ENCODE data around the gene BRSK2. TPM values are rescaled to one million over a fixed set of nuclear protein-coding genes. Genes with fewer than 3 reads are reported as not detected.
"Not testable (repeated sequence)": the region's sequence is repeated elsewhere in the genome, so short reads cannot be mapped to it uniquely, and the experiment has no call there.

BRSK2 gene
- total RNA-seq, 4 donors from 2014 or later, result 0.35 to 6.4 (median 0.40) TPM; not detected in 1

DNA sequence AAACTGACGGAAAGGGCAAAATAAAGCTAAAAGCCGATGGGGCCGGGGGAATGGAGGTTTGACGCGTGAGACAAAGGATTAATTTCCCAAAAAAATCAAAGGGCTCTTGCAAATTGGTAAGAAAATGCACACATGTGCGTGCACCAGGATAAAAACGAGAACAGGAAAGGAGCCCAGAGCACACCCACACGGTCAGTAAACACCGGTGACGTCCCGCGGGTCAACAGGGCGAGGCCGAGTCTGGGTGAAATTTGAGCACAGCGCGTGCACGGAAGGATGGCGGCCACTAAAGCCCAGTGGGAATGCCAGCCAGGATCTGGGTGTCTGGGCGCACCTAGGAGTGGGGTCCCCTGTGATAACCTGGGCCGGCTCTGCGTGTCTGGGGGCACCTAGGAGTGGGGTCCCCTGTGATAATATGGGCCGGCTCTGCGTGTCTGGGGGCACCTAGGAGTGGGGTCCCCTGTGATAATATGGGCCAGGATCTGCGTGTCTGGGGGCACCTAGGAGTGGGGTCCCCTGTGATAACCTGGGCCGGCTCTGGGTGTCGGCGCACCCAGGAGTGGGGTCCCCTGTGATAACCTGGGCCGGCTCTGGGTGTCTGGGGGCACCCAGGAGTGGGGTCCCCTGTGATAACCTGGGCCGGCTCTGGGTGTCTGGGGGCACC, 44.4 kb downstream of the BRSK2 start:
- H3K27ac ChIP-seq, result no peak overlapping the region
- no peaks in the 10 kb centered on the region for H3K4me1 ChIP-seq
- no peaks in the 10 kb centered on the region for H3K27me3 ChIP-seq
- no peak overlapping the region for H3K4me3 ChIP-seq
- DNase-seq, result no peak
- no peaks in the 10 kb centered on the region for H3K9me3 ChIP-seq
- H3K36me3 ChIP-seq, result no peaks in the 10 kb centered on the region
- TF ChIP-seq, protein P1, sequence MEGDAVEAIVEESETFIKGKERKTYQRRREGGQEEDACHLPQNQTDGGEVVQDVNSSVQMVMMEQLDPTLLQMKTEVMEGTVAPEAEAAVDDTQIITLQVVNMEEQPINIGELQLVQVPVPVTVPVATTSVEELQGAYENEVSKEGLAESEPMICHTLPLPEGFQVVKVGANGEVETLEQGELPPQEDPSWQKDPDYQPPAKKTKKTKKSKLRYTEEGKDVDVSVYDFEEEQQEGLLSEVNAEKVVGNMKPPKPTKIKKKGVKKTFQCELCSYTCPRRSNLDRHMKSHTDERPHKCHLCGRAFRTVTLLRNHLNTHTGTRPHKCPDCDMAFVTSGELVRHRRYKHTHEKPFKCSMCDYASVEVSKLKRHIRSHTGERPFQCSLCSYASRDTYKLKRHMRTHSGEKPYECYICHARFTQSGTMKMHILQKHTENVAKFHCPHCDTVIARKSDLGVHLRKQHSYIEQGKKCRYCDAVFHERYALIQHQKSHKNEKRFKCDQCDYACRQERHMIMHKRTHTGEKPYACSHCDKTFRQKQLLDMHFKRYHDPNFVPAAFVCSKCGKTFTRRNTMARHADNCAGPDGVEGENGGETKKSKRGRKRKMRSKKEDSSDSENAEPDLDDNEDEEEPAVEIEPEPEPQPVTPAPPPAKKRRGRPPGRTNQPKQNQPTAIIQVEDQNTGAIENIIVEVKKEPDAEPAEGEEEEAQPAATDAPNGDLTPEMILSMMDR (IDR thresholded peaks at IDR 0.05), result no peak
- no peak for TF ChIP-seq POLR2A (IDR thresholded peaks at IDR 0.05)

DNA sequence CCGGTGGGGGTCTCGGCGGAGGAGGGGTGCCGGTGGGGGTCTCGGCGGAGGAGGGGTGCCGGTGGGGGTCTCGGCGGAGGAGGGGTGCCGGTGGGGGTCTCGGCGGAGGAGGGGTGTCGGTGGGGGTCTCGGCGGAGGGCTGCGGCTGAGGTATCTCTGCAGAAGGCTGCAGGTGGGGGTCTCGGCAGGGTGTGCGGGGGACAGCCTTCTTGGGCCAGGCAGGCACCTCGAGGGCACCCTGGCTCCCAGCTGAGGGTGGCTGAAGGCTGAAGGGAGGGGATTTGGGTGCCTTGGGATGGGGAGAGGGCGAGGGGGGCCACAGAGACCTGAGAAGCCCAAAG, 45.7 kb downstream of the BRSK2 start:
- H3K27me3 ChIP-seq, H3K9me3 ChIP-seq, H3K4me1 ChIP-seq, H3K27ac ChIP-seq, H3K36me3 ChIP-seq, H3K4me3 ChIP-seq, DNase-seq: not testable (repeated sequence)

DNA sequence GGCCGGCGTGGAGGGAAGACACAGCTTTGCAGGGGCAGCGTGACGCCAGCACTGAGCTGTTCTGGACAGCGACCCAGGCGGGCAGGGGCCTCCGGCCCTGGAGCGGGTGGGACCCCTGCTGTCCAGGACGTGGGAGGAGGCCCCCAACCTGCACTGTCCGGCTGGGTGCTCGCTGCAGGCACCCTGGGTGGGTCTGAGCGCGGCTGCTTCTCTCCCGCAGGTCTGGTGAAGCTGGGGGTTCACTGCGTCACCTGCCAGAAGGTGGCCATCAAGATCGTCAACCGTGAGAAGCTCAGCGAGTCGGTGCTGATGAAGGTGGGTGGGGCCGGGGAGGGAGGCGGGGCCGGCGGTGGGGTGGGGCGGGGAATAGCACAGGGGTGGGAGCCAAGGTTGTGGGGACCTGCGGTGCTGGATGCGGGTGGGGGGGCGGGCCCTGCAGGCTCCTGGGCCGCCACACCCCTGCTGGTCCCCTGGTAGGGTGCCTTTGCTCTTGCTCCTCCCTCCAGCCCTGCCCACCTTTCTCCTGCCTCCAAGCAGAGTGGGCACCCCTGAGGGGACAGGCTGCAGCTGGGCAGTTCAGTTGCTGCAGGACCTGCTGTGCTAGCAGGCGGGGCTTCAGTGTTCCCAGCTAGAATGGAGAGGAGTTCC, 46.2 kb downstream of the BRSK2 start:
- no peak overlapping the region for H3K4me3 ChIP-seq
- no peak for DNase-seq
- H3K27ac ChIP-seq, result no peak overlapping the region
- no peaks in the 10 kb centered on the region for H3K27me3 ChIP-seq
- no peaks in the 10 kb centered on the region for H3K4me1 ChIP-seq
- TF ChIP-seq POLR2A (IDR thresholded peaks at IDR 0.05), result no peak
- TF ChIP-seq, protein P1 (IDR thresholded peaks at IDR 0.05), result no peak
- H3K36me3 ChIP-seq, result no peaks in the 10 kb centered on the region
- no peaks in the 10 kb centered on the region for H3K9me3 ChIP-seq

DNA sequence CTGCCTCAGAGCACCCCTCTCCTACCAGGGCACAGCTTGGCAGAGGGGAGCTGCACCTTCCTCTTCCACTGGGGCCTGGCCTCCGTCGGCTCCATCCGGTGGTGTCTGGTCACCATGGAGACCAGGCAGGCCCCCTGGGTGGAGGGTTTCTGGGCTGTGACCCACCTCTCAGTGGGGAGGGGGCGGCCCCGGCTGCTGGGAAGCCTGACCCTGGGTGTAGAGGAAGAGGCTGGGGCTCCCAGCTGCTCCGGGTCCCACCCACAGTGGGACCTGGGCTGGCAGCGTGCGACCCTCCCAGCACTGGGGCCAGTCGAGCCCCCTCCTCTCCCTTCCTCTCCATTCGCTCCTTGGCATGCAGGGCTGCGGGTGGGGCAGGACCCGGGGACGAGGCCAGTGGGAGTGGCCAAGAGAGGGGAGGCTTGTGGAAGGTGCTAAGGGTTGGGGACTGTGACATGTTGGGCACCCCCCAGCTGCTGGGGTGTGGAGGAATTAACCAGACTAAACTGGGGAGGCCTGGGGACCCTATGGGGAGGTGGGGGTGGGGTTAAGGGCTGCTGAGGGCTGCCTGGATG, 46.8 kb downstream of the BRSK2 start:
- no peak overlapping the region for H3K27ac ChIP-seq
- no peaks in the 10 kb centered on the region for H3K27me3 ChIP-seq
- no peaks in the 10 kb centered on the region for H3K4me1 ChIP-seq
- no peaks in the 10 kb centered on the region for H3K9me3 ChIP-seq
- no peaks in the 10 kb centered on the region for H3K36me3 ChIP-seq
- H3K4me3 ChIP-seq, result no peak overlapping the region
- DNase-seq, result no peak
- TF ChIP-seq POLR2A (IDR thresholded peaks at IDR 0.05), result no peak
- TF ChIP-seq, protein P1 (IDR thresholded peaks at IDR 0.05), result no peak

DNA sequence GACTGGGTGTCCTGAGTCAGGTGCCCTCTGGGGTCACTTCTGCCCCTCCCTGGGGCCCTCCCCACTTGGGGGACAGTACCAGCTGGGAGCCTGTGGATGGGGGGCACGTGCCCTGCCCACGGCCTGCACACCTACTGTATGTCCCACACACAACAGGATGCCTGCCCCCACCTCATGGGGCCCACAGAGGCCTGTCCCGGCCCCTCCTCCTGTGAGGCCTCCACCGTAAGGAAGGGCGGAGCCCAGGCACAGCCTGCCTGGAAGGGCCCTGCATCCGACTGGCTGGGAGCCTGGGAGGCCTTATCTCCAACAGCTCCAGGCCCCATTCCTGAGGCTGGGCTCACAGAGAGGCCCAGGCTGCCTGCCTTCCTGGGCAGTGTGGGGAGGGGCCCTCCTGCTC, 47.8 kb downstream of the BRSK2 start:
- H3K27ac ChIP-seq, result no peak overlapping the region
- no peak overlapping the region for H3K4me3 ChIP-seq
- no peaks in the 10 kb centered on the region for H3K36me3 ChIP-seq
- no peak for DNase-seq
- H3K4me1 ChIP-seq, result no peaks in the 10 kb centered on the region
- TF ChIP-seq, protein P1 (IDR thresholded peaks at IDR 0.05), result no peak
- TF ChIP-seq POLR2A (IDR thresholded peaks at IDR 0.05), result no peak
- no peaks in the 10 kb centered on the region for H3K9me3 ChIP-seq
- no peaks in the 10 kb centered on the region for H3K27me3 ChIP-seq

DNA sequence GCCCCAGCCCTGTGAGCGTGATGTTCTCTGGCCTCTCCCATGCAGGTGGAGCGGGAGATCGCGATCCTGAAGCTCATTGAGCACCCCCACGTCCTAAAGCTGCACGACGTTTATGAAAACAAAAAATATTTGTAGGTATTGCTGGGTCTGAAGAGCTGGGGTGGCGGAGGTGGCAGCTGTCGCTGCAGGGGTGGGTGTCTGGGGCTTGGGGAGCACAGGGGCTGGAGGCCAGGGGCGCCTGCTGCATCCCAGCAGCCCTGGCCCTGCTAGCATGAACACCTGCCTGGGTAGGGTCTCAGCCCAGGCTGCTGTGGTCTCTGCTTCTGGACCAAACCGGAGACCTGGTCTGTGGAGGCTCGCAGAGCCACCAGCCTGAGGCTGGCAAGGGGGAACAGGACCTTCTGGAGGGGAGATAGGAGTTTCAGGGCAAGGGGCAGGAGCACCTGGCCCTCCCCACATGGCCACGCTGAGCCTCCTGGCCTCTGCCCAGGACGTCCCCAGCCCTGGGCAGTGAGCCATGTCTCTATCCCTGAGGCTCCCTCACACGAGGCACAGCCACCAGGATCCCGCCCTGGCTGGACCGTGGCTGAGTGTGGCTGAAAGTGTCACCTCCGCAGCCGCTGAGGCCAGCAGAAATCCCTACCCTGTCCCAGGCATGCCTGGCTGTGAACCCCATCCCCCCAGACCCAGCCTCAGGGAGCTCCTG, 48.7 kb downstream of the BRSK2 start:
- H3K27me3 ChIP-seq, result no peaks in the 10 kb centered on the region

More for the DNA sequence above, 48.7 kb downstream of the BRSK2 start:
- Histone ChIP-seq H3K27ac (no peak overlapping the region), H3K9me3 (no peaks in the 10 kb centered on the region), H3K4me3 (no peak overlapping the region), H3K4me1 (no peaks in the 10 kb centered on the region), H3K36me3 (no peaks in the 10 kb centered on the region)
- TF ChIP-seq, protein P1 (IDR thresholded peaks at IDR 0.05), result no peak
- TF ChIP-seq POLR2A (IDR thresholded peaks at IDR 0.05), result no peak
- no peak for DNase-seq

Data from Peyer's patch (tissue), 4 donors.